Pancreas (tissue), 10 donors: ENCODE data around the gene GRID1. TPM values are rescaled to one million over a fixed set of nuclear protein-coding genes. Genes with fewer than 3 reads are reported as not detected.

ENCODE experiments used
- ATAC-seq, 4 donors: fragments of 200-7000 bp; cut with Tn5 transposase; one replicate each; pipeline versions ENCODE4 v1.8.0 to v1.9.1; 2020; ENCODE audit warnings: mild to moderate bottlenecking in 4 of 4, moderate library complexity in 4 of 4
- DNase-seq, 6 donors: peaks; one replicate each; pipeline ENCODE4 v3.0.0-alpha.2; 2020
- FAIRE-seq: peaks from 2 replicates; lab custom pipeline; 2012; peaks lifted over from hg19 to GRCh38; lab: Jason Lieb, UNC
- H3K27ac ChIP-seq, 4 donors: fragments of 200-600 bp; sonication (generic); 1 replicate in 3 of 4; 2 replicates in 1 of 4; pipeline versions ENCODE4 v1.5.0 to v1.8.0; 2020
- H3K27me3 ChIP-seq, 4 donors: fragments of 200-600 bp; one replicate each; pipeline ENCODE4 v1.8.0; 2021
- H3K36me3 ChIP-seq, 3 donors: fragments of 200-600 bp; sonication (generic) in 1 of 3; one replicate each; pipeline versions ENCODE4 v1.5.0 to v1.8.0; 2020 to 2021
- H3K4me1 ChIP-seq, 3 donors: fragments of 200-600 bp; one replicate each; pipeline ENCODE4 v1.8.0; 2021
- H3K4me3 ChIP-seq, 4 donors: fragments of 200-600 bp; sonication (generic) in 2 of 4; one replicate each; pipeline versions ENCODE4 v1.5.0 to v1.8.0; 2020 to 2021
- H3K9me3 ChIP-seq, 4 donors: fragments of 200-600 bp; one replicate each; pipeline ENCODE4 v1.8.0; 2021
- WGBS, 2 donors: extraction: QIAGEN DNeasy Blood & Tissue Kit; methylation state at CpG; one replicate each; pipeline ENCODE4 v1.1.7; 2013; 5-methylcytosine and 5-hydroxymethylcytosine counted together
- intact Hi-C, 3 donors: fragments of 100-400 bp; cut with DNase I; formaldehyde crosslinking; loops; one replicate each; pipeline versions ENCODE4 v1.11.1 to v1.14.2; 2022
- polyA plus RNA-seq, 2 donors: library from polyadenylated mRNA; stranded (reverse); fragments of 200-250 nt; gene quantifications; one replicate each; pipeline ENCODE4 v1.2.3, GENCODE V29; 2013
- total RNA-seq, 6 donors: library from RNA; stranded (reverse); fragmentation: NEBNext Ultra II Directional in 4 of 6; extraction: Animal tissue kit (Norgen Biotek cat#: 25700) in 4 of 6; gene quantifications; one replicate each; pipeline versions ENCODE4 v1.2.1 to v1.2.4, GENCODE V29; 2021 to 2023
- TF ChIP-seq, protein P1 (sequence below), 4 donors: fragments of 200-600 bp; sonication (generic) in 3 of 4; IDR thresholded peaks; one replicate each; pipeline versions ENCODE4 v1.5.0 to v1.8.0; 2021; ENCODE audit warnings: antibody characterized with exemption in 4 of 4
- donor health status: healthy with polysubstance abuse.
- donor health status: DM: no; HTN: no; CAD: no; lungs with moderate emphysema.
- donor health status: DM: no; HTN: no; CAD: no.
- donor health status: control.
- donor health status: control.
- donor health status: Bipolar disorder and iron deficiency.
- donor health status: DM: yes; HTN: yes; CAD: no.
- donor health status: DM: no; HTN: no; CAD: no.
- donor health status: DM: no; HTN: no; CAD: no.
- donor health status: DM: yes; HTN: yes; CAD: no.

Gene GRID1
- total and polyA plus RNA-seq, 8 donors, result 0.05 to 1.5 (median 0.91) TPM

- no peak overlapping the region for H3K27ac ChIP-seq
- FAIRE-seq, result no peak
- ATAC-seq, result no peak
- 55 to 56% methylated on average over 2 of the region's 2 CpGs for WGBS, 2 donors
- H3K4me1 ChIP-seq, result no peaks in the 10 kb centered on the region
- no peaks in the 10 kb centered on the region for H3K36me3 ChIP-seq
- intact Hi-C loops, result no loop called here
- H3K9me3 ChIP-seq, result no peaks in the 10 kb centered on the region
- no peak overlapping the region for H3K4me3 ChIP-seq
- TF ChIP-seq, protein P1, sequence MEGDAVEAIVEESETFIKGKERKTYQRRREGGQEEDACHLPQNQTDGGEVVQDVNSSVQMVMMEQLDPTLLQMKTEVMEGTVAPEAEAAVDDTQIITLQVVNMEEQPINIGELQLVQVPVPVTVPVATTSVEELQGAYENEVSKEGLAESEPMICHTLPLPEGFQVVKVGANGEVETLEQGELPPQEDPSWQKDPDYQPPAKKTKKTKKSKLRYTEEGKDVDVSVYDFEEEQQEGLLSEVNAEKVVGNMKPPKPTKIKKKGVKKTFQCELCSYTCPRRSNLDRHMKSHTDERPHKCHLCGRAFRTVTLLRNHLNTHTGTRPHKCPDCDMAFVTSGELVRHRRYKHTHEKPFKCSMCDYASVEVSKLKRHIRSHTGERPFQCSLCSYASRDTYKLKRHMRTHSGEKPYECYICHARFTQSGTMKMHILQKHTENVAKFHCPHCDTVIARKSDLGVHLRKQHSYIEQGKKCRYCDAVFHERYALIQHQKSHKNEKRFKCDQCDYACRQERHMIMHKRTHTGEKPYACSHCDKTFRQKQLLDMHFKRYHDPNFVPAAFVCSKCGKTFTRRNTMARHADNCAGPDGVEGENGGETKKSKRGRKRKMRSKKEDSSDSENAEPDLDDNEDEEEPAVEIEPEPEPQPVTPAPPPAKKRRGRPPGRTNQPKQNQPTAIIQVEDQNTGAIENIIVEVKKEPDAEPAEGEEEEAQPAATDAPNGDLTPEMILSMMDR (IDR thresholded peaks at IDR 0.05), result no peak
- no peaks in the 10 kb centered on the region for H3K27me3 ChIP-seq
- DNase-seq, result no peak
Observed at GRCh38 chr10:85781404-85781803, 585.2 kb downstream of the GRID1 start.

DNA sequence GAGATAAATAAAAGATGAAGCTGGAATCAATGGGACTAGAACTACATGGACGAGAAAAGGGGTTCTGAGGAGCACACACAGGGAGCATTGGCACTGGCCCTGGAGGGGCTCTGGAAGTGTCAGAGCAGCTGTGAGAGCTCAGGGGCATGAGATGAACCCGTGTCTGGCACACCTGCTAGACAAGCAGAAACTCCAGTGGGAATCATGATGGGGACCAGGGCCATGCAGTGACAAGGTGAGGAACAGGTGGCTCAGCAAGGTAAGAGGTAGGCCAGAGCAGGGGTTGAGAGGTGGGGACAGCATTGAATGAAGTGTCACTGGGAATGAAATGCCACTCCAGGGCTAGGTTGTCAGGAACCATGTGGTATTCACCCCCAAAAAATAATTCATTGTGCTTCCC is 588.5 kb downstream of the GRID1 start:
- intact Hi-C loops, result no loop called here
- TF ChIP-seq, protein P1 (IDR thresholded peaks at IDR 0.05), result no peak
- Histone ChIP-seq H3K27me3 (no peaks in the 10 kb centered on the region), H3K36me3 (no peaks in the 10 kb centered on the region), H3K4me1 (no peaks in the 10 kb centered on the region), H3K9me3 (no peaks in the 10 kb centered on the region), H3K27ac (no peak overlapping the region), H3K4me3 (no peak overlapping the region)
- no peak for FAIRE-seq
- ATAC-seq, result no peak
- WGBS, 2 donors, result 50 to 88% methylated on average over 2 of the region's 2 CpGs
- DNase-seq, result no peak

- no peaks in the 10 kb centered on the region for H3K9me3 ChIP-seq
- H3K4me1 ChIP-seq, result no peaks in the 10 kb centered on the region
- ATAC-seq, result no peak
- H3K27me3 ChIP-seq, result no peaks in the 10 kb centered on the region
- no peak for FAIRE-seq
- 55 to 63% methylated on average over 2 of the region's 2 CpGs for WGBS, 2 donors
- intact Hi-C loops, result no loop called here
- H3K27ac ChIP-seq, result no peak overlapping the region
- H3K36me3 ChIP-seq, result no peaks in the 10 kb centered on the region
- TF ChIP-seq, protein P1 (IDR thresholded peaks at IDR 0.05), result no peak
- DNase-seq, result no peak
- no peak overlapping the region for H3K4me3 ChIP-seq
Observed at GRCh38 chr10:85767891-85768290, 598.7 kb downstream of the GRID1 start.

DNA sequence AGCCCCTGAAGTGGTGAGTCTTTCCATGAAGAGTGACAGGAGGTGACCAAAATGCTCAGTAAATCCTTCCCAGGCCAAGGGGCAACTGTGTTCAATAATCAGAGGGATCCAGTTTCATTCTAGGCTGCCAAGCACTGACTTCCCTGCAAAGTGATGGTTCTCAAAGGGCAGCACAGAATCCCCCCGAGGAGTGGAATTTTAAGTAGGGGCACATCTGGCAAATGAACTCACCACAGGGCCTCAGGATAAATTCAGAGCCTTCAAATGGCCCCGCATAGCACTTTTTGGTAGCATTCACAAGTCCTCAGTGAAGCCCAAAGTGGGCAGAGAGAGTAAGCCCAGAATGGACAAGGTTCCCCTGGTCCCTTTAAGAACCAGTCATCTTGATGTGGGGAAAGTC is 602.5 kb downstream of the GRID1 start:
- H3K36me3 ChIP-seq, result no peaks in the 10 kb centered on the region
- DNase-seq (no peak), FAIRE-seq (no peak), ATAC-seq (no peak)
- no peaks in the 10 kb centered on the region for H3K27me3 ChIP-seq
- H3K9me3 ChIP-seq, result no peaks in the 10 kb centered on the region
- no peak overlapping the region for H3K4me3 ChIP-seq
- intact Hi-C loops, result no loop called here
- no peak overlapping the region for H3K27ac ChIP-seq
- TF ChIP-seq, protein P1 (IDR thresholded peaks at IDR 0.05), result no peak
- H3K4me1 ChIP-seq, result no peaks in the 10 kb centered on the region
- 63 to 65% methylated on average over 2 of the region's 2 CpGs for WGBS, 2 donors

DNA sequence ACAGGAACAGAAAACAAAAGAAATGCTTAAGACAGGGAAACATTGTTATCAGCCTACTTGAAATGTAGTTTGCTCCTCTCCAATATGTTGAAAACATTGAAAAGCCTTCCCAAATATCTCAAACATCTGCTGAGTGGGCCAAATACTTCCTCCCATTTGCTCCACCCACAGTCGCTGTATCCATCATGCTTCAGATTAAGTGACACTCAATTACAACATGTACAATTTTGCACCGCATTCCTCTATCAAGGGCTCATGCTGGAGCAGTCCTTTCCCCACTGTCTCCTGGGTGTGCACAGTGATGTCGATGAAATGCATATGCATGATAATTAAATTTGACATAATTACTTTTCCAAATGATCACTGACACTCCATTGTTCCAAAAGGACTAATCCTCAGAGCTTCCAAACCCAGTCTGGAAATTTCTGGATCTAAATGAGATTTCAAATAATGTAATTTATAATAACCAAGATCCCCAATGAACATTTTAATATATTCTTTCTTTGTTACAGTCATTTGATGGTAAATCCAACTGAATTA is 604.6 kb downstream of the GRID1 start:
- FAIRE-seq (no peak), DNase-seq (no peak), ATAC-seq (no peak)
- TF ChIP-seq, protein P1 (IDR thresholded peaks at IDR 0.05), result no peak
- WGBS, 2 donors, result 84 to 94% methylated on average over 3 of the region's 3 CpGs
- H3K36me3 ChIP-seq, result no peaks in the 10 kb centered on the region
- no peaks in the 10 kb centered on the region for H3K4me1 ChIP-seq
- no peak overlapping the region for H3K4me3 ChIP-seq
- H3K27me3 ChIP-seq, result no peaks in the 10 kb centered on the region
- H3K9me3 ChIP-seq, result no peaks in the 10 kb centered on the region
- intact Hi-C loops, result no loop called here
- H3K27ac ChIP-seq, result no peak overlapping the region
